Adipose tissue (tissue), 3 donors: Measurements from ENCODE around the gene KRT86. TPM values are rescaled to one million over a fixed set of nuclear protein-coding genes. Genes with fewer than 3 reads are reported as not detected.
"Not testable (repeated sequence)": the region's sequence is repeated elsewhere in the genome, so short reads cannot be mapped to it uniquely, and the experiment has no call there.

Source experiments
- H3K27ac ChIP-seq: one replicate; pipeline ENCODE4 v1.5.1; 2013; ENCODE audit warnings: low read depth, low read length
- WGBS, 3 donors: extraction: QIAGEN DNeasy Blood & Tissue Kit; methylation state at CpG; one replicate each; pipeline ENCODE4 v1.1.7; 2013; 5-methylcytosine and 5-hydroxymethylcytosine counted together
- polyA plus RNA-seq, 3 donors: library from polyadenylated mRNA; stranded (reverse); fragments of 200-250 nt; gene quantifications; one replicate each; pipeline ENCODE4 v1.2.3, GENCODE V29; 2013
- donor health status: healthy with polysubstance abuse.
- donor health status: Bipolar disorder and iron deficiency.
- donor health status: healthy.

The KRT86 gene
- polyA plus RNA-seq, 3 donors: 1.2 TPM; not detected in 2

GRCh38 chr12:52248541-52249461 is 25.6 kb upstream of the KRT86 start:
- no peak overlapping the region for H3K27ac ChIP-seq
- WGBS, 3 donors: 69 to 86% (median 84%) methylated on average over 17 to 18 of the region's 18 CpGs

- 73 to 79% (median 75%) methylated on average over 2 of the region's 2 CpGs for WGBS, 3 donors
- no peak overlapping the region for H3K27ac ChIP-seq
Measured at GRCh38 chr12:52249511-52250047, 24.9 kb upstream of the KRT86 start.

GRCh38 chr12:52250048-52250990 is 24.1 kb upstream of the KRT86 start:
- WGBS, 3 donors: 36 to 62% (median 39%) methylated on average over 52 of the region's 52 CpGs
- no peak overlapping the region for H3K27ac ChIP-seq

- 65 to 81% (median 72%) methylated on average over 9 of the region's 9 CpGs for WGBS, 3 donors
- no peak overlapping the region for H3K27ac ChIP-seq
Measured at GRCh38 chr12:52251367-52252051, 22.9 kb upstream of the KRT86 start.

- H3K27ac ChIP-seq: not testable (repeated sequence)
- WGBS, 3 donors: 87 to 96% (median 88%) methylated on average over 8 of the region's 8 CpGs
Measured at GRCh38 chr12:52252175-52252615, 22.2 kb upstream of the KRT86 start.

- WGBS, 3 donors: 93 to 97% (median 95%) methylated on average over 11 of the region's 11 CpGs
- H3K27ac ChIP-seq: no peak overlapping the region
Measured at GRCh38 chr12:52252728-52253343, 21.6 kb upstream of the KRT86 start.

GRCh38 chr12:52253391-52254179 is 20.9 kb upstream of the KRT86 start:
- 89 to 97% (median 94%) methylated on average over 14 of the region's 14 CpGs for WGBS, 3 donors
- H3K27ac ChIP-seq: no peak overlapping the region

GRCh38 chr12:52254180-52254964 is 20.1 kb upstream of the KRT86 start:
- no peak overlapping the region for H3K27ac ChIP-seq
- WGBS, 3 donors: 94 to 98% (median 95%) methylated on average over 10 of the region's 10 CpGs

GRCh38 chr12:52254965-52255751 is 19.3 kb upstream of the KRT86 start:
- H3K27ac ChIP-seq: no peak overlapping the region
- 73 to 94% (median 76%) methylated on average over 7 of the region's 7 CpGs for WGBS, 3 donors

- H3K27ac ChIP-seq: no peak overlapping the region
- 82 to 92% (median 82%) methylated on average over 9 of the region's 9 CpGs for WGBS, 3 donors
Measured at GRCh38 chr12:52255926-52256583, 18.4 kb upstream of the KRT86 start.

- WGBS, 3 donors: 45 to 94% (median 68%) methylated on average over 2 of the region's 2 CpGs
- no peak overlapping the region for H3K27ac ChIP-seq
Measured at GRCh38 chr12:52256584-52256935, 17.9 kb upstream of the KRT86 start.

GRCh38 chr12:52257074-52257551 is 17.3 kb upstream of the KRT86 start:
- WGBS, 3 donors: 83 to 94% (median 86%) methylated on average over 4 of the region's 4 CpGs
- H3K27ac ChIP-seq: no peak overlapping the region

GRCh38 chr12:52257922-52258321 is 16.5 kb upstream of the KRT86 start:
- H3K27ac ChIP-seq: not testable (repeated sequence)
- 55 to 75% (median 59%) methylated on average over 13 of the region's 13 CpGs for WGBS, 3 donors

- H3K27ac ChIP-seq: no peak overlapping the region
- WGBS, 3 donors: 4 to 18% (median 6%) methylated on average over 66 to 72 of the region's 72 CpGs
Measured at GRCh38 chr12:52258335-52258901, 16.0 kb upstream of the KRT86 start.
